Stimulated activated CD4-positive, alpha-beta T cell treated with anti-CD3 and anti-CD28 coated beads, Interleukin-4, amount 100 ng/mL, for 4 hours (primary cell): ENCODE results near the gene ESRRB.

Experiments used
- DNase-seq, 2 experiments: peaks; one replicate each; pipeline ENCODE4 v3.0.0-alpha.2; 2020

Gene ESRRB

GRCh38 chr14:76375947-76376404 lies at the start of gene ESRRB:
Gene ESRRB (plus strand): TSS chr14:76376137. CDS start chr14:76376402, 265 bp downstream.
- DNase-seq = no peak

GRCh38 chr14:76326918-76327689 lies 48.8 kb upstream of the ESRRB start:
- no peak for DNase-seq

GRCh38 chr14:76328457-76329137 lies 47.3 kb upstream of the ESRRB start:
- DNase-seq = no peak

GRCh38 chr14:76329154-76329928 lies 46.6 kb upstream of the ESRRB start:
- DNase-seq = no peak

GRCh38 chr14:76329951-76330350 lies 46.0 kb upstream of the ESRRB start:
- no peak for DNase-seq

- no peak for DNase-seq
These were observed 45.3 kb upstream of the ESRRB start for GRCh38 chr14:76330411-76331327.

GRCh38 chr14:76331328-76332011 lies 44.5 kb upstream of the ESRRB start:
- DNase-seq = no peak

- DNase-seq = no peak
These were observed 42.3 kb upstream of the ESRRB start for GRCh38 chr14:76333664-76334063.

GRCh38 chr14:76334316-76334715 lies 41.6 kb upstream of the ESRRB start:
- DNase-seq = no peak

- DNase-seq = no peak
These were observed 39.1 kb upstream of the ESRRB start for GRCh38 chr14:76336876-76337275.

GRCh38 chr14:76337635-76338545 lies 38.0 kb upstream of the ESRRB start:
- DNase-seq = no peak

GRCh38 chr14:76339728-76340615 lies 36.0 kb upstream of the ESRRB start:
- DNase-seq = no peak

- DNase-seq = no peak
These were observed 32.6 kb upstream of the ESRRB start for GRCh38 chr14:76343386-76343785.

- DNase-seq = no peak
These were observed 29.4 kb upstream of the ESRRB start for GRCh38 chr14:76346391-76347160.

GRCh38 chr14:76348898-76349297 lies 27.0 kb upstream of the ESRRB start:
- no peak for DNase-seq

GRCh38 chr14:76349993-76350392 lies 25.9 kb upstream of the ESRRB start:
- DNase-seq = no peak

GRCh38 chr14:76350671-76351070 lies 25.3 kb upstream of the ESRRB start:
- no peak for DNase-seq

- no peak for DNase-seq
These were observed 24.0 kb upstream of the ESRRB start for GRCh38 chr14:76351941-76352340.
